ENCODE results near the gene C15orf61.

GRCh38 chr15:67511606-67512005, 9.3 kb upstream of the C15orf61 start:
- no peak for TF ChIP-seq EZH2 (IDR thresholded peaks at IDR 0.05; ENCODE audit: low read depth)
- no peak for TF ChIP-seq CTCF (conservative IDR thresholded peaks at IDR 0.05)
